ENCODE data around the gene S100A11.

Gene S100A11

DNA sequence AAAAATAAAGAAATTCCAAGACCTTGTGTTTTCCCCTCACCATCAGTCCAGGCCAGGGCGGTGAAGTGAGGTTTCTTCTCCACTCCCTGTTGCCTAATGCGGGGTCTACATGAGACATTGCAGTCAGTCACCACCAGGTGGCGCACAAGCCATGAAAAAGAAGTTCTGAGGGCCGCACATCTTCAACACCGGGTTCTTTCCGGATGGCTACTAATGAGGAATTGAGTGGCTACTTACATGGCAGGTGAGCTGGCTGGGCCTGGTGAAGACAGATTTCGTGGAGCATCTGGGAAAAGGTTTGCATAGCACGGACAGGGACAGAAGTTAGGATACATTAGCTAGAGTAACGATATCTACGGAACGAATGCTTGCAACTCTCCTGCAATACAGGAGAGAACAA, 15.8 kb upstream of the S100A11 start:
- Histone ChIP-seq H3K4me1 (ENCODE audit: control insufficient read depth, insufficient read depth, low read length) (peaks cover 36% of the 10 kb centered on the region), H3K9me3 (ENCODE audit: control insufficient read depth, low read length) (no peaks in the 10 kb centered on the region), H3K36me3 (ENCODE audit: control insufficient read depth, insufficient read depth, low read length, severe bottlenecking) (no peaks in the 10 kb centered on the region), H3K9ac (ENCODE audit: low read length) (no peak overlapping the region), H3K4me3 (ENCODE audit: low read length) (no peak overlapping the region), H3K27me3 (replicated peaks; ENCODE audit: control insufficient read depth, insufficient read depth, low read length) (peaks cover 27% of the 10 kb centered on the region)
- DNase-seq (ENCODE audit: low read depth) = peak; percentile 93

DNA sequence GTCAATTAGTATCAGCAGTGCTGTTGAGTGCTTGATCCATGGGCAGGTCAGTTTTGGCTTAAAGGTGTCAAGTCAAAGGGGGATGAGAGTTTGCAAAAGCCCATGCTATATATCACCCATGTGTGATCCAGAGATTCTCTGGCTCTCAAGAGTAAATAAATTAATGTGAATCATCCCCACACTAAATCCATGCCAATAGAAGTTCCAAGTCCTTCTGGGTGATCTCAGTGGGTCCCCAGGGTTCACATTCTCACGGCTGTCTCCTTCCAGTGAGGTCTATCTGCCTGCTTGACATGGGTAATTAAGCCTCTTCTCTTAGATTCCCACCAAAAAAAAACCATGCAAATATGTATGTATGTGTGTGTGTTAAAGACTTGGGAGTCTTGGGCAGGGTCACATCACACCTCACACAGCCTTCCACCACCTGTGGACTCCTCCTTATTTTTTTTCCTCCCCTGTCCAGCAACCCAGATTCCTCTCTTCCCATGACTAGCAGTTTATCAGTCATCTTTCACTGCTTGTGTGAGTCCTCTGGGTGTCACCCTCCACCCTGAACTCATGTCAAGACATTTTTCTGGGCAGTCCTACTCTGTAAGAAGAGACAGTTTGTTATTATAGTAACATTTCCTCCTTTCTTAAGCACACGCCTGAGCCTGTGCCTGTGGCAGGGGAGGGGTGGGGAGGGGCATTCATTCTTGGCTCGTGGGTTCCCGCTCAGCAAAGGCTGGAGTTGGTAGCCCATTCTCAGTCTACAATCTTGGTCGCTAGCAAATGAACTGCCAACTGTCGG, 14.3 kb upstream of the S100A11 start:
- H3K4me3 ChIP-seq (ENCODE audit: low read length) = no peak overlapping the region
- no peaks in the 10 kb centered on the region for H3K36me3 ChIP-seq (ENCODE audit: control insufficient read depth, insufficient read depth, low read length, severe bottlenecking)
- H3K9me3 ChIP-seq (ENCODE audit: control insufficient read depth, low read length) = no peaks in the 10 kb centered on the region
- H3K27me3 ChIP-seq (replicated peaks; ENCODE audit: control insufficient read depth, insufficient read depth, low read length) = peaks cover 27% of the 10 kb centered on the region
- no peak overlapping the region for H3K9ac ChIP-seq (ENCODE audit: low read length)
- peaks cover 43% of the 10 kb centered on the region for H3K4me1 ChIP-seq (ENCODE audit: control insufficient read depth, insufficient read depth, low read length)
- peak; percentile 11 for DNase-seq (ENCODE audit: low read depth)

- H3K27me3 ChIP-seq (replicated peaks; ENCODE audit: control insufficient read depth, insufficient read depth, low read length) = peaks cover 15% of the 10 kb centered on the region
- no peak overlapping the region for H3K9ac ChIP-seq (ENCODE audit: low read length)
- DNase-seq (ENCODE audit: low read depth) = peak; percentile 67
- no peaks in the 10 kb centered on the region for H3K36me3 ChIP-seq (ENCODE audit: control insufficient read depth, insufficient read depth, low read length, severe bottlenecking)
- H3K4me1 ChIP-seq (ENCODE audit: control insufficient read depth, insufficient read depth, low read length) = peaks cover 46% of the 10 kb centered on the region
- H3K9me3 ChIP-seq (ENCODE audit: control insufficient read depth, low read length) = no peaks in the 10 kb centered on the region
- no peak overlapping the region for H3K4me3 ChIP-seq (ENCODE audit: low read length)
Measured at GRCh38 chr1:152049291-152050083, 12.7 kb upstream of the S100A11 start.

GRCh38 chr1:152048416-152049009, 11.7 kb upstream of the S100A11 start:
- Histone ChIP-seq H3K27me3 (replicated peaks; ENCODE audit: control insufficient read depth, insufficient read depth, low read length) (peaks cover 8% of the 10 kb centered on the region), H3K4me1 (ENCODE audit: control insufficient read depth, insufficient read depth, low read length) (peaks cover 53% of the 10 kb centered on the region), H3K9me3 (ENCODE audit: control insufficient read depth, low read length) (no peaks in the 10 kb centered on the region), H3K4me3 (ENCODE audit: low read length) (peak overlapping the region; percentile 70), H3K36me3 (ENCODE audit: control insufficient read depth, insufficient read depth, low read length, severe bottlenecking) (no peaks in the 10 kb centered on the region), H3K9ac (ENCODE audit: low read length) (peak overlapping the region; percentile 84)
- DNase-seq (ENCODE audit: low read depth) = peak; percentile 84

- Histone ChIP-seq H3K27me3 (replicated peaks; ENCODE audit: control insufficient read depth, insufficient read depth, low read length) (peaks cover 2% of the 10 kb centered on the region), H3K4me3 (ENCODE audit: low read length) (peak overlapping the region; percentile 73), H3K9me3 (ENCODE audit: control insufficient read depth, low read length) (no peaks in the 10 kb centered on the region), H3K36me3 (ENCODE audit: control insufficient read depth, insufficient read depth, low read length, severe bottlenecking) (no peaks in the 10 kb centered on the region), H3K4me1 (ENCODE audit: control insufficient read depth, insufficient read depth, low read length) (peaks cover 53% of the 10 kb centered on the region), H3K9ac (ENCODE audit: low read length) (peak overlapping the region; percentile 84)
- DNase-seq (ENCODE audit: low read depth) = peak; percentile 97
Measured at GRCh38 chr1:152047730-152048415, 11.1 kb upstream of the S100A11 start.

DNA sequence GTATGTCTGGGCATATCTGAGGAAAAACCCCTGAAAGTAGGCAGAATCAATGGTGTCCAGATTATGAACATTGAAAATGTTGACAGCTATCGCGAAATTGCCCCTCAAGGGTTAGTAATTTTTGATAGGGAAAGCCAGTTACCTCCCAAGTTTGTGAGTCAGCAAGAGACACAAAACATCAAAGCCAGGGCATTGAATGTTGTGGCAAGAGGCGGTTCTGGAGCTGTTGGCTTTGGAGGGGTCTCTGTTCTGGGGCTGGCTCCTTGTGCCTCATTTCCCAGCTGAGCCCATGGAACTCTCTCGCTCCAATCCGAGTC, 10.6 kb upstream of the S100A11 start:
- no peaks in the 10 kb centered on the region for H3K9me3 ChIP-seq (ENCODE audit: control insufficient read depth, low read length)
- no peaks in the 10 kb centered on the region for H3K36me3 ChIP-seq (ENCODE audit: control insufficient read depth, insufficient read depth, low read length, severe bottlenecking)
- DNase-seq (ENCODE audit: low read depth) = no peak
- no peaks in the 10 kb centered on the region for H3K27me3 ChIP-seq (replicated peaks; ENCODE audit: control insufficient read depth, insufficient read depth, low read length)
- H3K4me1 ChIP-seq (ENCODE audit: control insufficient read depth, insufficient read depth, low read length) = peaks cover 53% of the 10 kb centered on the region
- peak overlapping the region; percentile 84 for H3K9ac ChIP-seq (ENCODE audit: low read length)
- peak overlapping the region; percentile 73 for H3K4me3 ChIP-seq (ENCODE audit: low read length)

DNA sequence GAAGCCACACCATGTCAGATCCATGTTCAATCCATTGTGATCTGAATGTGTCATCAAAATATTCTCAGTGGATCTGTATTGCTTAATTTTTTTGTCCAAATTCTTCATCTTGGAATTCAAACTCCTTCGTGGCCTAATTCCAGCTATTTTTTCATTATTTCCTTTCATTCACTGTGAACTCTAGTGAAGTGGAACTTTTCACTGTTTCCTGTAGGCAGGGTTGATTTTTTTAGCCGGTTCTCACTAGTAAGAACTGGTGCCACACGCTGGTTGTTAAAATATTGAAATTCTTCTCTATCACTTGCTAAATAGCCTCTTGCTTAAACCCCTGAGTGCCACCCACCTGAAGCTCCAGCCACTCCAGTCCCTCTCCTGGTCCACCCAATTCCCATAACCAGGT, 7.6 kb upstream of the S100A11 start:
- H3K9ac ChIP-seq (ENCODE audit: low read length) = no peak overlapping the region
- no peaks in the 10 kb centered on the region for H3K27me3 ChIP-seq (replicated peaks; ENCODE audit: control insufficient read depth, insufficient read depth, low read length)
- H3K4me3 ChIP-seq (ENCODE audit: low read length) = peak overlapping the region; percentile 7
- no peaks in the 10 kb centered on the region for H3K9me3 ChIP-seq (ENCODE audit: control insufficient read depth, low read length)
- DNase-seq (ENCODE audit: low read depth) = no peak
- no peaks in the 10 kb centered on the region for H3K36me3 ChIP-seq (ENCODE audit: control insufficient read depth, insufficient read depth, low read length, severe bottlenecking)
- peaks cover 30% of the 10 kb centered on the region for H3K4me1 ChIP-seq (ENCODE audit: control insufficient read depth, insufficient read depth, low read length)

DNA sequence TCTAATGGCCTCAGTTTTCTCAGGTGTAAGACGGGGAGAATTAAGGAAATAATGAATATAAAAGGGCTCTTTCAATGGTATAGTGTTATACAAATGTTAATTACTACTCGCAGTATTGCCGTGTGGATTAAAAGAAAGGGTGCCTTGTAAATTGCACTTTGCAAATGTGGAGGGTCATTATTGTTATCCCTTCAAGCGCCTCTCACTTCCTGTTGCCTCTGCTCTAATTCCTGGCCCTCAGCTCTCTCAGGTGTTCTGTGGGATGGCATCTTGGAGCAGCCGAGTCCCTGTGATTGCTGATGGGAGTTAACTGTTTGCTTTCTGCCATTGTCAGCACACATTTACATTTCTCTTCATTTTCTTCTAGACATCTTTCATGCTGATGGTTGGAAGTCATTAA, 7.1 kb upstream of the S100A11 start:
- Histone ChIP-seq H3K27me3 (replicated peaks; ENCODE audit: control insufficient read depth, insufficient read depth, low read length) (no peaks in the 10 kb centered on the region), H3K36me3 (ENCODE audit: control insufficient read depth, insufficient read depth, low read length, severe bottlenecking) (no peaks in the 10 kb centered on the region), H3K4me3 (ENCODE audit: low read length) (no peak overlapping the region)

GRCh38 chr1:152042030-152042429, 5.2 kb upstream of the S100A11 start:
- no peak overlapping the region for H3K9ac ChIP-seq (ENCODE audit: low read length)
- no peaks in the 10 kb centered on the region for H3K27me3 ChIP-seq (replicated peaks; ENCODE audit: control insufficient read depth, insufficient read depth, low read length)
- H3K4me1 ChIP-seq (ENCODE audit: control insufficient read depth, insufficient read depth, low read length) = peaks cover 11% of the 10 kb centered on the region
- no peaks in the 10 kb centered on the region for H3K9me3 ChIP-seq (ENCODE audit: control insufficient read depth, low read length)
- no peaks in the 10 kb centered on the region for H3K36me3 ChIP-seq (ENCODE audit: control insufficient read depth, insufficient read depth, low read length, severe bottlenecking)
- H3K4me3 ChIP-seq (ENCODE audit: low read length) = no peak overlapping the region
- DNase-seq (ENCODE audit: low read depth) = no peak

More for the DNA sequence above, 7.1 kb upstream of the S100A11 start:
- Histone ChIP-seq H3K9me3 (ENCODE audit: control insufficient read depth, low read length) (no peaks in the 10 kb centered on the region), H3K4me1 (ENCODE audit: control insufficient read depth, insufficient read depth, low read length) (peaks cover 27% of the 10 kb centered on the region), H3K9ac (ENCODE audit: low read length) (no peak overlapping the region)
- DNase-seq (ENCODE audit: low read depth) = no peak

- Histone ChIP-seq H3K27me3 (replicated peaks; ENCODE audit: control insufficient read depth, insufficient read depth, low read length) (no peaks in the 10 kb centered on the region), H3K4me3 (ENCODE audit: low read length) (no peak overlapping the region), H3K9me3 (ENCODE audit: control insufficient read depth, low read length) (no peaks in the 10 kb centered on the region), H3K36me3 (ENCODE audit: control insufficient read depth, insufficient read depth, low read length, severe bottlenecking) (no peaks in the 10 kb centered on the region), H3K4me1 (ENCODE audit: control insufficient read depth, insufficient read depth, low read length) (peaks cover 15% of the 10 kb centered on the region), H3K9ac (ENCODE audit: low read length) (no peak overlapping the region)
- DNase-seq (ENCODE audit: low read depth) = no peak
Measured at GRCh38 chr1:152039886-152040285, 3.1 kb upstream of the S100A11 start.

GRCh38 chr1:152039461-152039860, 2.7 kb upstream of the S100A11 start:
- Histone ChIP-seq H3K27me3 (replicated peaks; ENCODE audit: control insufficient read depth, insufficient read depth, low read length) (no peaks in the 10 kb centered on the region), H3K9ac (ENCODE audit: low read length) (no peak overlapping the region), H3K9me3 (ENCODE audit: control insufficient read depth, low read length) (no peaks in the 10 kb centered on the region), H3K4me3 (ENCODE audit: low read length) (no peak overlapping the region), H3K4me1 (ENCODE audit: control insufficient read depth, insufficient read depth, low read length) (peaks cover 15% of the 10 kb centered on the region), H3K36me3 (ENCODE audit: control insufficient read depth, insufficient read depth, low read length, severe bottlenecking) (no peaks in the 10 kb centered on the region)
- DNase-seq (ENCODE audit: low read depth) = no peak

All from adipocyte (in vitro differentiated cells).